PC-9 (cell line): ENCODE measurements around the gene SFT2D1.
A peak's percentile ranks its signal among the peaks of the same experiment; 100 is the strongest.

Experiments used
- EZH2 ChIP-seq: fragments of 200-600 bp; sonication (generic); IDR thresholded peaks from 2 replicates; pipeline ENCODE4 v1.8.0; 2017; ENCODE audit warnings: antibody characterized with exemption, low read depth
- TF ChIP-seq, protein P1 (sequence below): fragments of 200-600 bp; sonication (generic); conservative IDR thresholded peaks from 2 replicates; pipeline ENCODE4 v1.6.1; 2017; ENCODE audit warnings: mixed run types, antibody characterized with exemption, mild to moderate bottlenecking, moderate library complexity

DNA sequence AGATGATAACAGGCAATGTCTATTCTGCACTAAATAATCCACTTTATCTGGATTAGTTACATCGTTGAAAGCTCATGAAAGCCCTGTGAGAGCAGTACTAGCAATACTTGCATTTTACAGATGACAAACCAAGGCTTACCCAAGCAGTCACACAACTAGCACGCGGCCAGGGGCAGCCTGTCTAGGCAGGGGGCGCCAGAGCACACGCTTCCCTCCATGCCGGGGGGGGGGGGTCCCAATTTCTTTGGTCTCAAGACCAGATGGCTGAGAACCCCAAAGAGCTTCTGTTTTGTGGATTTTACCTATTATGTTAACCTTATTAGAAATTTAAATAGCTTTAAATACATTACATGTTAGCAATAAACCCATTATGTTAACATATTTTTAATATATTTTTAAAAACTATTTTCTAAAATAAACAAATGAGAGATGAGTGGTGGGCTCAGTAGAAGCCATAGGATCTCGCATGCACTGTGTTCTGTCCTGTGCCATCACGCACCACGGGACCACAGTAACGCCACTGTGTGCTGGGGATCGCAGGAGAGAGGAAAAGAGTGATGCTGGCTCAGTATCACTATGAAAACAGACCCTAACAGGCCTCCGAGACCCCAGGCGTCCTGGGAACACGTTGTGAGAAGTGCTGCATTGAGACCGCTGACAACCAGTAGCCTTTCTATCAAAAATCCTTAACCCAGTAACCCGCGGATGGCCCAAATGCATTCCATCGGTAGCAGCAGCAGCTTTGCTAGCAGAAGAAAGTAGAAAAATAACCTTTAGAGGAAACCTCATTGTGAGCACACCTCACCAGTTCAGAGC lies 28.9 kb downstream of the SFT2D1 start:
- TF ChIP-seq, protein P1, sequence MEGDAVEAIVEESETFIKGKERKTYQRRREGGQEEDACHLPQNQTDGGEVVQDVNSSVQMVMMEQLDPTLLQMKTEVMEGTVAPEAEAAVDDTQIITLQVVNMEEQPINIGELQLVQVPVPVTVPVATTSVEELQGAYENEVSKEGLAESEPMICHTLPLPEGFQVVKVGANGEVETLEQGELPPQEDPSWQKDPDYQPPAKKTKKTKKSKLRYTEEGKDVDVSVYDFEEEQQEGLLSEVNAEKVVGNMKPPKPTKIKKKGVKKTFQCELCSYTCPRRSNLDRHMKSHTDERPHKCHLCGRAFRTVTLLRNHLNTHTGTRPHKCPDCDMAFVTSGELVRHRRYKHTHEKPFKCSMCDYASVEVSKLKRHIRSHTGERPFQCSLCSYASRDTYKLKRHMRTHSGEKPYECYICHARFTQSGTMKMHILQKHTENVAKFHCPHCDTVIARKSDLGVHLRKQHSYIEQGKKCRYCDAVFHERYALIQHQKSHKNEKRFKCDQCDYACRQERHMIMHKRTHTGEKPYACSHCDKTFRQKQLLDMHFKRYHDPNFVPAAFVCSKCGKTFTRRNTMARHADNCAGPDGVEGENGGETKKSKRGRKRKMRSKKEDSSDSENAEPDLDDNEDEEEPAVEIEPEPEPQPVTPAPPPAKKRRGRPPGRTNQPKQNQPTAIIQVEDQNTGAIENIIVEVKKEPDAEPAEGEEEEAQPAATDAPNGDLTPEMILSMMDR, result peak; percentile 39; the same call in 1 of the 2 replicates
- no peak for TF ChIP-seq EZH2
